Tibial nerve (tissue), 3 donors: Measurements from ENCODE around the gene TSC22D1.

Experiments used
- CTCF ChIP-seq, 5 experiments: fragments of 200-600 bp in 3 of 5; fragments of 450-650 bp in 2 of 5; sonication (generic) in 3 of 5; IDR thresholded peaks; one replicate each; pipeline ENCODE4 v1.5.1; 2016 to 2019; ENCODE audit warnings: antibody characterized with exemption in 5 of 5, mild to moderate bottlenecking in 3 of 5, moderate library complexity in 2 of 5
- POLR2A ChIP-seq, 2 donors: fragments of 450-650 bp; IDR thresholded peaks; one replicate each; pipeline ENCODE4 v1.6.1; 2017; ENCODE audit warnings: antibody characterized with exemption in 2 of 2, mild to moderate bottlenecking in 2 of 2, moderate library complexity in 2 of 2

- TF ChIP-seq CTCF (IDR thresholded peaks at IDR 0.05) (no peak), POLR2A (IDR thresholded peaks at IDR 0.05) (no peak)
These were observed 158.7 kb downstream of the TSC22D1 start for GRCh38 chr13:44417446-44417845.
